ENCODE results near the gene CTBP2.

Gene CTBP2

DNA sequence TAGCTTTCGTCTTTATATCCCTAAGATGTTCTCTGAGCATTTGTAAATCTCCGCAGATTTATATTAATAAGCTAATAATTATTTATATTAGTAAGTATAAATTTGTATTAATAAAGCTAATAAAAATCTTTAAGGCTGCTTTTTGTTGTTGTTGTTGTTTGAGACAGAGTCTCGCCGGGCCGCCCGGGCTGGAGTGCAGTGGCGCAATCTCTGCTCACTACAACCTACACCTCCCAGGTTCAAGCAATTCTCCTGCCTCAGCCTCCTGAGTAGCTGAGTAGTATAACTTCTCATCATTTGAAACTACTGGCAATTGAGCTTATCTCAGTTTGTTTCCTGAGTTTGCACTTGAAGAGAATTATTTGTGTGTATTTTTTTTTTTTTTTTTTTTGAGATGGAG lies 223.6 kb downstream of the CTBP2 start:
- TF ChIP-seq CTCF (IDR thresholded peaks at IDR 0.05; ENCODE audit: low read depth, low read length, missing control alignments) = no peak
- in situ Hi-C loops (cut with HindIII; ENCODE audit: low sequenced_read_pairs) = no loop called here

GRCh38 chr10:124935946-124936345 lies 224.4 kb downstream of the CTBP2 start:
- no peak for DNase-seq (ENCODE audit: low read depth)
- no peak for TF ChIP-seq CTCF (IDR thresholded peaks at IDR 0.05; ENCODE audit: low read depth, low read length, missing control alignments)
- in situ Hi-C loops (cut with HindIII; ENCODE audit: low sequenced_read_pairs) = no loop called here
- H3K4me3 ChIP-seq (ENCODE audit: low read depth, low read length) = no peak overlapping the region

More for the DNA sequence above, 223.6 kb downstream of the CTBP2 start:
- DNase-seq (ENCODE audit: low read depth) = no peak
- no peak overlapping the region for H3K4me3 ChIP-seq (ENCODE audit: low read depth, low read length)
